HK-2 (cell line): ENCODE measurements around the gene HBG1.
"Not testable (repeated sequence)": the region's sequence is repeated elsewhere in the genome, so short reads cannot be mapped to it uniquely, and the experiment has no call there.

ENCODE experiments used
- DNase-seq: peaks from one replicate; pipeline ENCODE4 v3.0.0-alpha.2; 2018; ENCODE audit not compliant: unreplicated experiment

The HBG1 gene

GRCh38 chr11:5277807-5278382 is 28.2 kb upstream of the HBG1 start:
- no peak for DNase-seq

GRCh38 chr11:5276697-5277096 is 27.0 kb upstream of the HBG1 start:
- DNase-seq: no peak

GRCh38 chr11:5275369-5276110 is 25.9 kb upstream of the HBG1 start:
- no peak for DNase-seq

- DNase-seq: no peak
Measured at GRCh38 chr11:5274395-5274794, 24.7 kb upstream of the HBG1 start.

GRCh38 chr11:5272395-5273017 is 22.8 kb upstream of the HBG1 start:
- no peak for DNase-seq

- DNase-seq: no peak
Measured at GRCh38 chr11:5269715-5270147, 20.1 kb upstream of the HBG1 start, which contains the start of gene HBE1. Gene HBE1, minus strand, starts transcription at chr11:5269945. Its CDS starts 55 bp downstream, at chr11:5269890.

GRCh38 chr11:5267033-5267563 is 17.4 kb upstream of the HBG1 start:
- DNase-seq: no peak

GRCh38 chr11:5266609-5267008 is 17.0 kb upstream of the HBG1 start:
- DNase-seq: no peak

- no peak for DNase-seq
Measured at GRCh38 chr11:5265832-5266231, 16.2 kb upstream of the HBG1 start.

GRCh38 chr11:5258543-5259262 is 9.0 kb upstream of the HBG1 start:
- DNase-seq: no peak

GRCh38 chr11:5257296-5257695 is 7.6 kb upstream of the HBG1 start:
- no peak for DNase-seq

GRCh38 chr11:5254646-5255413 is 5.2 kb upstream of the HBG1 start, which contains the start of gene HBG2:
Gene HBG2, minus strand, starts transcription at chr11:5254781. Its CDS starts 53 bp downstream, at chr11:5254728.
- not testable (repeated sequence) for DNase-seq

GRCh38 chr11:5254023-5254422 is 4.4 kb upstream of the HBG1 start:
- not testable (repeated sequence) for DNase-seq

- DNase-seq: not testable (repeated sequence)
Measured at GRCh38 chr11:5253440-5253839, 3.8 kb upstream of the HBG1 start.

- no peak for DNase-seq
Measured at GRCh38 chr11:5252919-5253265, 3.2 kb upstream of the HBG1 start.

- DNase-seq: no peak
Measured at GRCh38 chr11:5252192-5252918, 2.7 kb upstream of the HBG1 start.

GRCh38 chr11:5251746-5252145 is 2.1 kb upstream of the HBG1 start:
- DNase-seq: no peak

GRCh38 chr11:5250543-5251204 is 1.0 kb upstream of the HBG1 start:
- no peak for DNase-seq

- not testable (repeated sequence) for DNase-seq
Measured at GRCh38 chr11:5248498-5248897, 1.2 kb downstream of the HBG1 start.
